HG03139 (cell line): Measurements from ENCODE around the gene HSPA14.
"Not testable (repeated sequence)": the region's sequence is repeated elsewhere in the genome, so short reads cannot be mapped to it uniquely, and the experiment has no call there.

Source experiments
- ATAC-seq: cut with Tn5 transposase; IDR thresholded peaks from one replicate; pipeline ENCODE4 v1.9.1; 2021; ENCODE audit not compliant: unreplicated experiment

HSPA14 gene

GRCh38 chr10:14836208-14836607 lies 1.9 kb upstream of the HSPA14 start:
- ATAC-seq = no peak

GRCh38 chr10:14837003-14837756 lies 926 bp upstream of the HSPA14 start:
- ATAC-seq = no peak

GRCh38 chr10:14838582-14839304 lies 637 bp downstream of the HSPA14 start:
- peak; percentile 6 for ATAC-seq

GRCh38 chr10:14839305-14839695 lies 1.2 kb downstream of the HSPA14 start:
- ATAC-seq = no peak

GRCh38 chr10:14840178-14840577 lies 2.1 kb downstream of the HSPA14 start:
- ATAC-seq = no peak

GRCh38 chr10:14843327-14843988 lies 5.4 kb downstream of the HSPA14 start:
- ATAC-seq = no peak

- no peak for ATAC-seq
These were observed 6.8 kb downstream of the HSPA14 start for GRCh38 chr10:14844948-14845347.

GRCh38 chr10:14852236-14852635 lies 14.1 kb downstream of the HSPA14 start:
- ATAC-seq = no peak

- ATAC-seq = no peak
These were observed 17.3 kb downstream of the HSPA14 start for GRCh38 chr10:14855453-14855852.

GRCh38 chr10:14858338-14858960 lies 20.3 kb downstream of the HSPA14 start:
- ATAC-seq = no peak

- ATAC-seq = no peak
These were observed 20.9 kb downstream of the HSPA14 start for GRCh38 chr10:14859043-14859442.

GRCh38 chr10:14859775-14860174 lies 21.7 kb downstream of the HSPA14 start:
- no peak for ATAC-seq

GRCh38 chr10:14860791-14861190 lies 22.7 kb downstream of the HSPA14 start:
- no peak for ATAC-seq

GRCh38 chr10:14864466-14864865 lies 26.4 kb downstream of the HSPA14 start:
- ATAC-seq = not testable (repeated sequence)

- ATAC-seq = not testable (repeated sequence)
These were observed 26.8 kb downstream of the HSPA14 start for GRCh38 chr10:14864871-14865270.

- no peak for ATAC-seq
These were observed 35.1 kb downstream of the HSPA14 start for GRCh38 chr10:14873090-14873760.

- ATAC-seq = no peak
These were observed 37.8 kb downstream of the HSPA14 start for GRCh38 chr10:14875941-14876340.

- ATAC-seq = no peak
These were observed 38.7 kb downstream of the HSPA14 start for GRCh38 chr10:14876764-14877163.

GRCh38 chr10:14878266-14879123 lies 40.4 kb downstream of the HSPA14 start, which contains the start of gene SUV39H2:
SUV39H2 (plus strand) TSS chr10:14878866; CDS start chr10:14878889, 23 bp downstream.
- ATAC-seq = peak; percentile 88
